Measurements from ENCODE around the gene DLK1.

The DLK1 gene

GRCh38 chr14:100762089-100762515, 35.4 kb downstream of the DLK1 start:
- no peak for DNase-seq (ENCODE audit: low read depth)

GRCh38 chr14:100762901-100763300, 36.2 kb downstream of the DLK1 start:
- DNase-seq (ENCODE audit: low read depth): no peak

DNA sequence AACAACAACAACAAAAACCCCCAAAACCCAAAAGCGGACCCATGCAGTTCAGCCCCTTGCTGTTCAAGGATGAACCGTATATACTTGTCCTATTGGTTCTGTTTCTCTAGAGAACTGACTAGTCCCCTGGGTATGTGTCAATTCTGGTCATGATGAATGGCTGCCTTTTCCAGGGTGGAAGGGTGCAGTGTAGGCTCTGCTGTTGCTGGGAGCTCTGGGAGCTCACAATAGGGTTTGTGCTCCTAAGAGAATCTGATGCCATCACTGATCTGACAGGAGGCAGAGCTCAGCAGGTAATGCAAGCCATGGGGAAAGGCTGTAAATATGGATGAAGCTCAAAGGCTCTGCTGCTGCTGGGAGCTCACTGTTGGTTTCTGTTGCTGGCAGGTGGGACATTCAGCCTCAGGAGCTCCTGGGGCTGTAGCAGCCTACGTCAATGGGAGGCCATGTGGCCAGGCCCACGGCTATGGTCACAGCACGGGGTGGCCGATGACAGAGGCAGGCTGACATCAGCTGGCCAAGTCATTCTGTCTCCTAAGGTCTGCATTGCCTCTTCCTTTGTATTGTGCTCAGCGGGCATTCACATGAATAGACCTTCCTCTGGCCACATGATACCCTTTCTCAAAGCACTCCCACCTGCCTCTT, 37.9 kb downstream of the DLK1 start:
- no peak for DNase-seq (ENCODE audit: low read depth)

- DNase-seq (ENCODE audit: low read depth): no peak
Observed at GRCh38 chr14:100765296-100765695, 38.6 kb downstream of the DLK1 start.

DNA sequence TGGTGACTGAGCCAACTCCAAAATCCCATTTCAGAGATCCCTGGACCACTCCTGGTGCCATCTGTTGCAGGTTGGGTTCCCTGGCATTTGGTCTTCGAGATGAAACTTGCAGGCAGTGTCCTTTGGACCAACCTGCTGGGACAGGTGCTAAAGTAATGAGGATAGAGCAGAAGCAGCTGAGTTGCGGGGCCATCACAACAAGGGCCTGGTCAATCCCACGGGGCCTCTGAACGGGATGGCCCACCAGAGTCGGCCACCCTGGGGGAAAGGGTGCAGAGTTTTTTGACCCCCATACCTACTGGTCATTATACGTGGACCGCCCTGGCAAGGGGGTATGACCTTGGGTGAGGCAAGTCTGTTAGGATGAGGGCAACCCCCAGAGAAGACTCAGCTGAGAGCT, 39.3 kb downstream of the DLK1 start:
- DNase-seq (ENCODE audit: low read depth): no peak

DNA sequence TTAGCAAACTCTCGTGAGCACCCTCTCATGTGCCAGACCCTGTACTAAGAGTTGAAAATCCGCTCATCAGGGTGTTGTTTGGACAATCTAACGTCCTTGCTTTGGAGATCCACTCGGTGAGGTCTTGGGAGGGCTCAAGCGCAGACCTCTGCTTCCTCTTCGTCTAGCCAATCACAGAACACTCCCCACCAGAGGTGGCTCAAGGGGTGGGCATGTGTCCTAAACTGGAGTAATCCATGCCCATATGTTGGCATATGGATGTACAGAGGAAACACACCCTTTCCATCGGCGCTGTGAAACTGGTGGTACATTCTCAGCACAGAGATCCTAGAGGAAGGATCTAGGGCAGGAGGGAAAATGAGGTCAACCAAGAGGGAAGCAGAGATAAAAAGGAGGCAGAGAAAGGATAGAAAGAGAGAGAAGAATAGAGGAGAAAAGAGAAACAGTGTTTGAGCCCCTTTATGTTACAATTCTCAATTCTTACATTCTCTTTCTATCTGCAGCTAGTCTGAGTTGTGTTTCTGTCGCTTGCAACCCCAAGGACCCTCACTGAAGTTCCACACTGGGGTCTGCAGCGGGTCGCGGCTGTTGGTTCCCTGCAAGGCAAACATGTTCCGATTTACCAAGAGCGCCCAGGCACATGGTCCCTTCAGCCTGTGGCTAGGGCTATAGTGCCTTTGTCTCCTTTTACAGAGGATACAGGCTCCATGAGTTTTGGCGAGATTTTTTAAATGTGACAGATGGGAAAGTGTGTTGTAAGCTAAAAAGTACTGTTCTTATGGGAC, 40.5 kb downstream of the DLK1 start:
- DNase-seq (ENCODE audit: low read depth): no peak

DNA sequence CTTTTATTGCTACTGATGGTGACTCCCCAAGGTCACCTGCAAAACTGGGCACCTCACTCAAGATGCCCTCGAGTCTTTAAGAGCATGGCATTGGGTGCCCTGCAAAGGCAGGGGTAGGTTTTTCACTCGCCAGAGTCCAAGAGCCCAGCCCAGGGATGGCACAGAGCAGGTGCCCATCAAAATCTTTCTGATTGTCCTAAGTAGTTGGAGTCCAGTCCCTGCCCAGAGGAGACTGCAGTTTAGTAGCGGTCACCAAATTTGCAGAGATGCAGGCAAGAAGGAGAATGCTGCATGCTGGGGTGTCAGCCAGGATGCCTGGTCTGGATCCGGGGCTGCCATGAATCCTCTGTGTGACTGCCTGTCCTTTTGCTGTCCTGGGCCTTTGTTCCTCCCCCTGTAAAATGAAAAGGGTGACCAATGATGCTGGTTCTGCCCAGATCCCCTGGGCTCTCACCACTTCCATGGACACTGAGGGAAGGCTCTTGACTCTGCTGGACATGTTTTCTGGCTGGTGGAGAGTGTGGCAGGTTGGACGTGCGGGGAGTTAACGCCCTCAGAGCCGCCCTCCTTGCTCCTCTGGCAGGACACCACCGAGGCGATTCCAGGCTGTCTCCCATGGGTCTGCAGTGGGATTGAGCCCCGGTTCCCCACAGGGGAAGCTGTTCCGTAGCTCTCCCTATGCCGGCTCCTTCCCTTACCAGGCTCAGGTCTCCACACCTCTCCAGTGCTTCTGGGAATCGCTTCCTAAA, 41.3 kb downstream of the DLK1 start:
- DNase-seq (ENCODE audit: low read depth): no peak

GRCh38 chr14:100769035-100769939, 42.6 kb downstream of the DLK1 start:
- DNase-seq (ENCODE audit: low read depth): no peak

DNA sequence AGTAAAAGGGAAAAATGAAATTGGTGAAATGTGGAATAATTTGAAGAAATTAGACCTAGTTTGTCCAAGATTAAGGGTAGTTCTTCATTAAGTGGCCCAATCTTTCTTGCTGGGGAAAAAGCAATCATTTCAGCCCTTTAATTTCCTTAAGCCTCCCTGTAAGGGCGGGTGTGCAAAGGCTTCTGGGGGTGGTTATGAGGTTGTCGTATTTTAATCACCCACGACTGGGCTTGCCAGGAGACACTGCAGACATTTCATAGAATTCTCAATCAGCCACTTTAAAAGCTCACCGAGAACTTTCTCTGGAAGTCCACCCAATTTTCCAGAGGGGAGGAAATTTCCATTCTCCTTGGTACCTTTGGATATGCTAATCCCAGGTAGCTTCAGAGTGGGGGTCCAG, 43.4 kb downstream of the DLK1 start:
- DNase-seq (ENCODE audit: low read depth): no peak

DNA sequence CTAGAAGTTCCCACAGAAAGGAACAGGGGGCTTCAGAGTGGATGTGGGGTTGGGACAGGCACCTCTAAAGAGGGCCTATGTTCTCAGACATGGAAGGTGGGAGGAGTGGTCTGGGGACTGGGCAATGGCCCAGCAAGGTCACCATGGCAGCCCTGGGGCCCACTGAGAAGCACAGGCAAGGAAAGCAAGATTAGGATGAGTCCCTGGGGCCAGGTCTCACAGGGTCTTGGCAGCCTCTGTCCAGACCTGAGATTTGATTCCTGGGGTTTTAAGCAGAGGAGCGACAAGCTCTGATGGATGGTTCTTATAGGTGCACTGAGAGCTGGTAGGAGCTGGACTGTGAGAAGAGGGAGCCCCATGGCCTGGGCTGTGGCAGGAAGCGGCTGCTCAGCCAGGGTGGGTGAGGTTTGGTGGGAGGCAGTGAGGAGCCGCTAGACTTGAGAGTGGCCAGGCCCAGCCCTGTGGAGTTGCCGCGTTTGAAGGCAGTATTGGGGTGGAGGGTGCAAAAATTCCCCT, 44.0 kb downstream of the DLK1 start:
- DNase-seq (ENCODE audit: low read depth): no peak

- DNase-seq (ENCODE audit: low read depth): no peak
Observed at GRCh38 chr14:100771121-100771800, 44.6 kb downstream of the DLK1 start.

- DNase-seq (ENCODE audit: low read depth): no peak
Observed at GRCh38 chr14:100772607-100773165, 46.0 kb downstream of the DLK1 start.

DNA sequence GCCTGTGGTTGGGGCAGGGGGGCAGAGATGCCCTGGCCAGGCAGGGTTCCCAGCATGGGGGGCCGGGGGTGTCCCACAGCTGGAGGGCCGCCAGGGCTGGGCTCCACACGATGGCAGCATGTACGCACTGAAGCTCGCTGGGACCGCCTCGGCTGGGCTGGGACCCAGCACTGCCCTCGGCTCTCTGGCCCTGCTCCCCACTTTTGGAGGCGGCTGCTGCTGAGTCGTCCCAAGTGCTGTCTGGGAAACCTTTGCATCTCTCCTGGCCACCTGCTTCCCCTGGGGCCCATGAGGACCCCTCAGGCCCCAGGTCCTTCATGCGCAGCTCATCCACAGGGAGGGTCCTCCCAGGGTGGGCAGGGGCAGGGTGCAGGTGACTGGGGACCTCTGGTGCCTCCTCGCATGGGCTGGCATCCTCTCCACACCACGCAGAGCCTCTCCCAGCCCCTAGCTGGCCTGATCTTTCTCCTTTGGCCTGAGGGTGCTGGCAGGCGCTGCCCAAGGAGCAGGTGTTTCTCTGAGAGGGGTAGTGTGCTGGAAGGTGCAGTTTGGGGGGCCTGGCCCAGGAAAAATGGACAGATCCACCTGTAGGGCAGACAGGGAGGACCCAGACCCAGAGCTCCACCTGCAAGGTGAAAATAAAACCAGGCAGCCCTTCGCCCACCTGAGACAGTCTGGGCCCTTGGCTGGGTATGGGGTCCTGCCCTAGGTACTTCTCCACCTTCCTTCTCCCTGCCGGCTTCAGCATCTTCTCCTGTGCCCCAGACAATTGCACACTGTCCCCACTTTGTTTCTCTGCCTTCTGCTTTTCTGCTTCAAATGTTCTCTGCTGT, 46.9 kb downstream of the DLK1 start:
- no peak for DNase-seq (ENCODE audit: low read depth)

GRCh38 chr14:100774164-100774537, 47.5 kb downstream of the DLK1 start:
- DNase-seq (ENCODE audit: low read depth): no peak

DNA sequence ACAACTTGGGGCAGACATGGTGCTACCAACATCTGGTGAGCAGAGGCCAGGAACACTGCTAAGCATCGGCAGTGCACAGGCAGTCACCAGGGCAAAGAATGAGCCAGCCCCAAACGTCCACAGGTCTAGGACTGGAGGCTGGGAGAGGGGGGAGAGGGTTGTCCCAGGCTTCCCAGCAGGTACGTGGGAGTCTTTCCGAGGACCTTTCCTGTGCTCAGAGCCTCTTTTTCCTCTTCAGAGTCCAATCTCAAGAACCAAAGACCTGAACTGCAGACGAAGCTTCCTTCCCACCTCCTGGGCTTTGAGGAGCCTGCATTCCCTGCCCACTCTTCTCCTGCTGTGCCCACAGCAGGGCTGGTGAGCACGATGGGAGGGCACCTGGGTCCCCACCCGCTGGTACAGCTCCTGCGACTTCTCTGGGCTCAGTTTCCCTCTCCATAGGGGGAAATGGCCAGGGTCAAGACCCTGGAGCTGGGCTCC, 48.7 kb downstream of the DLK1 start:
- DNase-seq (ENCODE audit: low read depth): no peak

DNA sequence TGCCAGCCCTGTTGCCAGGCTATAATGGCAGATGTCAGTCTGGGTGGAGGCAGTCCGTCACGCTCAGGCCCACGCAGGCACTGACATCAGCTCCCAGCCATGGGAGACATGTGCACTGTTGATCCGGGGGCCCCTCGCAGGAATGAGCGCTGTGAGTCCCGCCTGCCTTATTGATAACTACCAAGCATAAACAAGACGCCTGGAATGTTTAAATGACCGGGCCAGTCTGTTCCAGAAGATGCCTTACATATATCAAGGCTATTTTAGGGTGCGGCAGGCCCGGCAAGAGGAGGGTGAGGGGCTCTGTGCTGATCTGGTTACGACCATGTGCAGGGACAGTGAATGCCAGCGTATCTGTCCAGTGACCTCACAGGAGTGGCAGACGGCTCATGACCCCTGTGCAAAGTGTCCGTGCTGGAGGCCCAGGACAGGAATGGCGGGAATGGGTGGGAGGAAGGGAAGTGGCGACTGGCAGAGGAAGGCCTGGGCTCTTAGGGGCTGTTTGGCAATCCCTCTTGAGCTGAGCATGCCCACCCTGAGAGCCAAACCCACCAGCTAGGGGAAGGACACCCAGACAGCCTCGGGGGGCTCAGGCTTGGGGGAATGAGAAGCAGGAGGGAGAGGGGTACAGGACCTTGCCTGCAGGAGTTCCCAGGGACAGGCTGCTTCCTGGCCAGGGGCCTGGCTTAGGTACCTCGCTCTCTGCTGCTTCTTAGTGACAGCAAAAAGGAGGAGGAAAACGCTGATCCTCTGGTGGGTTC, 49.3 kb downstream of the DLK1 start:
- DNase-seq (ENCODE audit: low read depth): no peak

DNA sequence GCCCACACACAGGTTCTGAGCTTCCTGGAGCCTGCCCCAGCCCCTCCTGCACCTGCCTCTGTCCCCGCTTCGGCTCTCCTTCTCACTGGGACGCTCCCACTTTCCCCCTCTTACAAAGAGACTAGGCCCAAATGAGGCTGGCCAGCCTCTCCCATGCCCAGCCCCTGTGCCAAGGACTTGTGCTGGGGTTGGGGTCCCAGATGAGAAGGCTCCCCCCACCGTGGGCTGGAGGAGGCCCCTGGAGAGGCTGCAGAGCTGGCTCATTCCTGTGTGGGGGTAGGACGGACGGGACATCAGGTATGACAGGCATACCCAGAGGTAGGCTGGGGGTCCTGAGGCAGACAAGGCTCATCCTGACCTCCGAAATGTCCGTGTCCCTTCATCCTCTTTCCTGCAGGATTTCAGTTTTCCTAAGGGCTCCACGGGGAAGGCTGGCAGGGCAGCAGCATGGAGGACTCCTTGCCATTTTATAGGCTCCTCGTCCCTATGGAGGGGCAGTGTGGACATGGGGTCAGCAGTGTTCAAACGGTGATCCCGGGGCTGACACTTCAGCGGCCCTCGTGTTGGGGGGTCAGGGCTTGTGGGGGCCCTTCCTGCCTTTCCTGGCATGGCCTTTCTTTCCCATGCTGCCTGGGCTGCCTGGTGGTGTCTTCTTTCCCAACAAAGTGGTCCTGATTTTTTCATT, 50.1 kb downstream of the DLK1 start:
- no peak for DNase-seq (ENCODE audit: low read depth)

DNA sequence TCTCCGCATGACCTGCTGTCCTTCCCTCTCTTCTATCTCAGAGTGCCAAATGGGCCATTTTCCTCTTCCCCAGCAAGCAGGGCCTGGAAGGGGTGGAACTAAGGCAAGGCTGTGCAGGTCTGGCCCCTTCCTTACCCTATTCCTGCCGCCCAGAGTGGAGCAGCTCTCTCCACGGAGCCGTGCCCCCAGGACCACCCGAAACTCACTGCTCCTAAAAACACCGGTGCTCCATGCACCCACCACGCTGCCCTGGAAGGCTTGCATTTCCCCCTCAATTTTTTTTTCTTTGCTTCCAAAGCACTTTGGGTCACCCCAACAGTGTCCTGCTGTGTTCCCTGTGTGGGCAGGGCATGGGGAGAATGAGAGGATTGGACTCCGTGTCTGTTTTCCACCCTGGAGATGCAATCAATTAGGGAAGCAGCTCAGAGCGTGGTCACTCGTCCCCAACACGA, 50.7 kb downstream of the DLK1 start:
- DNase-seq (ENCODE audit: low read depth): no peak
